NB4 (cell line): Measurements from ENCODE around the gene FAM78B.

Experiments used
- CTCF ChIP-seq: IDR thresholded peaks from one replicate; pipeline ENCODE4 v1.5.1; 2012; ENCODE audit warnings: low read depth, low read length
- MAX ChIP-seq: IDR thresholded peaks from 2 replicates; pipeline ENCODE4 v1.6.1; 2011; ENCODE audit warnings: low read depth, low read length
- POLR2A ChIP-seq: IDR thresholded peaks from 2 replicates; pipeline ENCODE4 v1.6.1; 2011; ENCODE audit warnings: mild to moderate bottlenecking; ENCODE audit not compliant: insufficient read length; ENCODE audit errors: extremely low read depth

- TF ChIP-seq CTCF (no peak), POLR2A (no peak), MAX (no peak)
These were observed 82.2 kb downstream of the FAM78B start for GRCh38 chr1:166084613-166085012.
